Measurements from ENCODE around the gene UNC79. TPM values are rescaled to one million over a fixed set of nuclear protein-coding genes. Genes with fewer than 3 reads are reported as not detected.

UNC79 gene
- total RNA-seq, 2 donors from 2014 or later, result 0.05 to 0.09 TPM

DNA sequence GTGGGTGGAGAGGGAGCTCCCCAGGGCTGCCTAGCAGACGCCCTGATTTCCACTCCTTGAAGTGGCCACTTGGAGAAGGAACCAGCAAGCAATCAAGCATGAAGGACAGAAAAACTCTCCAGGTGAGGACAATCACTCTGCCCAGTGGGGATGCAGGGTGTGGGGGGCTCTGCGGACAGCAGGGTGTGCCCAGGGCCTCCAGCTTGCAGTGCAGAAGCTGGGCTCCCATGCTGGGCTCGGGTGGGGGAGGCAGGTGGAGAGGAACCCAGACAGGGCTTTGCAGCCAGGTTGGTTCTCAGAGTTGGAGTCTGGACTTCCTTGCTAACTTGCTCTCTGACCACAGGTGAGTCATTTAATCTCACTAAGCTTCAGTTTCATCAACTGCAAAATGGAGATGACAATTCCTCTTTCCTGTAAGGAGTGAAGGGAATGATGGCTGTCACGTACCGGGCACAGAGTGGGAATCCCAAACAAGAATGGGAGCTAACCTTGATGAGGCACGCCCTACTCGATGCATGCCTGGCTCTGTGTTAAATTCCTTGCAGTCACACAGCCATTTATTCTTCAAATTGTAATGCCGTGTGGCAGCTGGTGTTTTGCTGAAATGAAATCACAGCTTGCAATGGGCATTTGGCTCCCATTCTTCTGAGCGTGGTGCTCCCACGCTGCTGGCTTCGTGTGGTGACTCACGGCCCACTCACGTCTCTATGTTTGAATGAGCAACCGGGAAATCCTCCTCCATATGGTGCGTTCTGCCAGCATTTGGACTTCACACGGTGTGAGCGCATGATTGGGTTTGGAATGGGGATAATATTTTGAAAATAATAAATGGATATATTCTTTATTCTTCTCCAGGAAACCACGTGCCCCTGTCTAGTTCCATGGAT lies 282.3 kb downstream of the UNC79 start:
- H3K9me3 Mint-ChIP-seq, result no peaks in the 10 kb centered on the region
- DNase-seq (no peak), ATAC-seq (replicated peaks in 1 of 2) (no peak)
- H3K27ac Mint-ChIP-seq, result no peak overlapping the region
- no peaks in the 10 kb centered on the region for H3K36me3 Mint-ChIP-seq (ENCODE audit: insufficient read depth in 2 of 2)
- H3K4me1 Mint-ChIP-seq (ENCODE audit: low read depth), result no peaks in the 10 kb centered on the region
- H3K4me3 Mint-ChIP-seq, result no peak overlapping the region
- no peaks in the 10 kb centered on the region for H3K27me3 Mint-ChIP-seq (ENCODE audit: low read depth)

DNA sequence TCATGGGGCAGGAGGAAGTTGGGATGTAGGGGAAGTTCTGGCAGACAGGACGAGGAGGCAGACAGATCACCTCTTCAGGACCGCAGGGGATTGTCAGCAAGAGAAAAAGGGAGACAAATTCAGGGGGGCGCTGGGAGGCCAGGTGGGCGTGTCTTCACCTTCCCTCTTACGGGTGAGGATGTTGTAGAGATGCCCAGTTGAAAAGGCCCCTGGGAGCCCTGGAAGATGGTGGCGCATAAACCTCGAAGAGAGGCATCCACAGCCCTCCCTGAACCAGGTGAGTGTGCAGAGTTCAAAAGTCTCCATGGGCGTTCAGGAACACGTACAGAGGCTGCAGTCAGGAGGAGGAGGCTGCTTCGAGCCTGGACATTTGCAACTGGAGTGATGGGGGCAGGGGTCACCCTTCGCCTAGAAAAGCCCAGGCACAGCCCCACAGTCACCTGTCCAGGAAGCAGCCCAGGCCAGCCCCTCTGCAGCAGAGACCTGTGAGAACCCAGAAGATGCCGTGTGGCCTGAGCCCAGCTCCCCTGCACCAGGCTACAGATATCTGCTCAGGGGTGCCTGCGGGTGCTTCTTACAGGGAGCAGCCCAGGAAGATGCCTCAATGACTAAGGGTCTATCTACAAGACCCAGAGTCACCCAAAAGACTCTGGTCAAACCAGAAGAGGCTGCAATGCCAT lies 283.1 kb downstream of the UNC79 start:
- Mint-ChIP-seq H3K27me3 (ENCODE audit: low read depth) (no peaks in the 10 kb centered on the region), H3K4me3 (no peak overlapping the region), H3K36me3 (ENCODE audit: insufficient read depth in 2 of 2) (no peaks in the 10 kb centered on the region), H3K9me3 (no peaks in the 10 kb centered on the region), H3K4me1 (ENCODE audit: low read depth) (no peaks in the 10 kb centered on the region), H3K27ac (no peak overlapping the region)
- DNase-seq, result no peak
- ATAC-seq (replicated peaks in 1 of 2), result no peak

DNA sequence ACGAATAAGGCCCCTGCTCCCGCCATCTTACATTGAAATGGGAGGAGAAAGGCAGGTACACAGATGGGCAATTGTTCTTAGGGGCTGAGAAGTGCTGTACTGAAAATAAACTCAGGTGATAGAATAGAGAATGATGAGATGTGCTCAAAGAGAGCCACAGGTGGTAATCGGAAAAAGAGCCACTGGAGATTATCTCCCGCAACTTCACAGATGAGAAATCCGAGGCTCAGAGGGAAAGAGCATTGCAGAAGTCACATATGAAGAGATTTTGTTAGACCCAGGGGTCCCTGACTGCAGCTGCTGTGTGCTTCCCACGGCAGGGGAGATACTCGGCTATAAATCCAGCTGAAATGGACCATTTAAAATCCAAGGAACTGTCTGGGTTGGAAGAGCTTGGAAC lies 283.9 kb downstream of the UNC79 start:
- no peak for ATAC-seq (replicated peaks in 1 of 2)
- Mint-ChIP-seq H3K36me3 (ENCODE audit: insufficient read depth in 2 of 2) (no peaks in the 10 kb centered on the region), H3K27ac (no peak overlapping the region), H3K4me3 (no peak overlapping the region), H3K9me3 (no peaks in the 10 kb centered on the region), H3K27me3 (ENCODE audit: low read depth) (no peaks in the 10 kb centered on the region), H3K4me1 (ENCODE audit: low read depth) (no peaks in the 10 kb centered on the region)
- no peak for DNase-seq

DNA sequence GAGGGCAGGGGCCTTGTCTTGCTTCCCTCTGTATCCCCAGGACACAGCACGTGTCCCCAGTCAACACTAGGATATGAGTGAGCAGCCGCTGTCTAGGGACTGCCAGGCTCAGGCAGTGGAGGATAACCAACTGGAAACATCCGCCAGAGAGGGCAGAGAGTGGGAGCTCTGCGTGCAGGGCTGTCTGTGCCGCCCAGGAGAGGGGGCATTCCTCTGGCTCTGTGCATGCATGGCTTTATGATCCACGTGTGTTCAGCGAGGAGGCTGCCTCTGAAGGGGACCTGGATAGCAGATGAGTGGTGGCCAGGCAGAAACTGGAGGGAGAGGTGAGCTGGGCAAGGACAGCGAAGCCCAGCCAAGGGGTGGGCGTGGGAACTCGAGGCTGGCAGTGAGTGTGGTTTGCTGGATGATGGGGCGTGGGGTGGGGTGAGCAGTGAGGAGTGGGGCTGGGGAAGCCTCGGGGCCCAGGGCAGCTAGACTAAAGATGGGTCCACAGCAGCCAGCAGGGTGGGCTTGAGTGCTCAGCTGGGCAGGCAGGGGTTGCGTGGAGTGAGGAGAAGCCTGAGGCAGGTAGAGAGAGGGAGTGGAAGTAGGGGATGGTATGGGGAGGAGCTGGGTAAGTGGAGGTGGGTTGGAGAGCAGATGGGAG lies 284.7 kb downstream of the UNC79 start:
- Mint-ChIP-seq H3K9me3 (no peaks in the 10 kb centered on the region), H3K4me1 (ENCODE audit: low read depth) (no peaks in the 10 kb centered on the region), H3K36me3 (ENCODE audit: insufficient read depth in 2 of 2) (no peaks in the 10 kb centered on the region), H3K4me3 (no peak overlapping the region), H3K27me3 (ENCODE audit: low read depth) (no peaks in the 10 kb centered on the region), H3K27ac (no peak overlapping the region)
- DNase-seq, result no peak
- ATAC-seq (replicated peaks in 1 of 2), result no peak

DNA sequence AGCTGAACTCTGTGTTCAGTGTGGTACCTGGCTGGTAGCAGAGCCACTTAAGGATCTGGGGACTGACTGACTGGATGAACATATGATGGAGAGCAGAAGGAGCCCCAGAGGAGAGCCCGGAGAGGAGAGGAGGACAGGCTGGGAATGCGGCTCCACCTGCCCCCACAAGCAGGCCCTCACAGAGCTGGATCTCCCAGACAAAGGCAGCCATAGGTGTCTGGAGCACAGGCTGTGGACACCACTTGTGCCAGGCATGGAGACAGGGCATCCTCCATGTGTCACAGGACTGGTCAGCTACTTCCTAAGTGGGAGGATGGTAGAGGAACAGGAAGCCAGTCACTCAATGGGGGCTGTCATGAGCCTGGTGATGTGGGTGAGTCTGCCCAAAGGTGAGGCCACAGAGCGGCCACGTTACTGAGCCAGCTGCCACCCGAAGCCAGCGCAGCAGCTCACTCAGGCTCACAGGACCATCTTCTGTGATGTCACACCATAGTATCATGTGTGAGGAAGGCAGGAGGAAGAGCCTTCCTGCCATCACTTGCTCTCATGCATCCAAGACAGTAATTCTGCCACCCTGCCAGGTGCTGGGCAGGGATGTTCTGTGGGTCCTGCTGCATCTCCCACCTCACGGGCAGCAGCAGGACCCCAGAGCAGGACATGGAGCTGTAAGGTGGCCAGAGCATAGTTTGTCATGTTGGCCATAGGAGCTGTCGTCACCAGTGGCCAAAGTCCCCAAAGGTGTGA lies 285.4 kb downstream of the UNC79 start:
- Mint-ChIP-seq H3K4me1 (ENCODE audit: low read depth) (no peaks in the 10 kb centered on the region), H3K36me3 (ENCODE audit: insufficient read depth in 2 of 2) (no peaks in the 10 kb centered on the region), H3K27me3 (ENCODE audit: low read depth) (no peaks in the 10 kb centered on the region), H3K9me3 (no peaks in the 10 kb centered on the region), H3K27ac (no peak overlapping the region), H3K4me3 (no peak overlapping the region)
- ATAC-seq (replicated peaks in 1 of 2) (no peak), DNase-seq (no peak)

DNA sequence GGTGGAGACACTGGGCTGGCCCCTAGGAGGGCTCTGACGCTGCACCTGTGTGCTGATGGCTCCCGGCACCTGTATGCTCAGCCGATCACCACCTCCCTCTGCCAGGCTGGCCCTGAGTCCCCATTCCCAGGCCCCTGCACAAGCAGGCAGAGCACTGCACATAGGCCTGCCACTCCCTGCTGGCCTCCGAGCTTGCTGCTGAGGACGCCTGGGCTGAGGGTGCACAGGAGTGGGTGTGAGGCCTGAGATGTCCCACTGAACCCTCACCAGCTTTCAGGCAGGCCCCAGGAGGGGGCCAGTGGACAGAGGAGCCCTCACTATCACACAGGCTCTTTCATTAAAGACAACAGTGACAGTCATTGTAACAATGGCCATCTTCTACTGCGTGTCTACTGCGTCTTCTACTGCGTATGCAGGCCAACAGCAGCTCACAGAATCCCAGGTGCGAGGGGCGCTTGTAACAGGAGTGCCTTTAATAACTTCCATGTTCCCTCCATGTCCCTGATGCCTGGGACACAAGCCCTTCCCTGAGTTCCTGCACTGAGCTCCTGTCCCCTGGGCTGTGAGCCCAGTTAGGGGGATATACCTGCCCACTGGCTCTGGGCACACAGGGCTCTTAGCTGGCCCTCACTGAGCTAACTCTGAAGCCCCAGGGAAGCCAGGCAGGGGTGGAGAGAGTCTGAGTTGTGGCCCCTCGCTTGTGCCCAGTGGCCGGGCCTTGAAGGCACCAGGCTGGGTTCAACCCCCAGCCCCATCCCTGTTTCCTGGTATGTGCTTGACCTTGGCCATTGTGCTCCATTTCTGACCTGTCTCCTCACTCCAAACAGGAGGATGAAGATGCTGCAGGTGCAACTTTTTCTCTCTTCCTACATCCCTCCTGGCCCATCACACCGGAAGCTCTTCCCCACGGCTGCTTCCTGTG lies 286.3 kb downstream of the UNC79 start:
- H3K27me3 Mint-ChIP-seq (ENCODE audit: low read depth), result no peaks in the 10 kb centered on the region
- H3K4me1 Mint-ChIP-seq (ENCODE audit: low read depth), result no peaks in the 10 kb centered on the region
- no peak overlapping the region for H3K27ac Mint-ChIP-seq

DNA sequence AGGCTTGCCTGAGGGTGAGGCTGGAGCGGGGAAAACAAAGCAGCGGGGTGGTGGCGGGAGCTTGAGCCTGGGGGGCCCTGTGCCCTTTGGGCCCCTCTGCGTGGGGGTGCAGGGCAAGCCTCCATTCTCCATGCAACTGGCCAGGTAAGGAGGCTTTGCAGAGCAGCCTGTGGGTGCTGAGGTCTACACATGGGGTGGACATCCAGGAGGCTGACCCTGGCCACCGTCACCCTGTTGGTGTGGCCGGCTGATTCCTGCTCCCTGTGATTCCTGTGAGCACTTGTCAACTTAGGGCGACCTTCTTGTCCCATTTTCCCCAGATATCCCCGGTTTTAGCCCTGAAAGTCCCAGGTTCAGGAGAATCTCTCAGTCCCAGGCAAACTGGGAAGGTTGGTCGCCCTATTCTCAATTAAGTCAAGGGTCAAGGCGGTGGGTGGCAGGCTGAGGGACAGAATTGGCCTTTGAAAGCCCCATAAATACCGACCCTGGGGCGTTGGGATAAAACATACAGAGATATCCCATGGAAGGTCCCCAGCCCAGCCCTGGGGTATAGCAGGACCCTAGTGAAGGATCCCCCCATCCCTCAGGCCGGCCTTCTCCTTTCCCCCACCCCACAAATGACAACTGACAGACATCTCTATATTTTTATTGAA lies 287.1 kb downstream of the UNC79 start:
- ATAC-seq (replicated peaks in 1 of 2), result no peak

More for the DNA sequence above, 286.3 kb downstream of the UNC79 start:
- peaks cover 0 to 3% of the 10 kb centered on the region in 2 donors for H3K9me3 Mint-ChIP-seq
- no peaks in the 10 kb centered on the region for H3K36me3 Mint-ChIP-seq (ENCODE audit: insufficient read depth in 2 of 2)
- DNase-seq (no peak), ATAC-seq (replicated peaks in 1 of 2) (no peak)
- H3K4me3 Mint-ChIP-seq, result no peak overlapping the region

DNA sequence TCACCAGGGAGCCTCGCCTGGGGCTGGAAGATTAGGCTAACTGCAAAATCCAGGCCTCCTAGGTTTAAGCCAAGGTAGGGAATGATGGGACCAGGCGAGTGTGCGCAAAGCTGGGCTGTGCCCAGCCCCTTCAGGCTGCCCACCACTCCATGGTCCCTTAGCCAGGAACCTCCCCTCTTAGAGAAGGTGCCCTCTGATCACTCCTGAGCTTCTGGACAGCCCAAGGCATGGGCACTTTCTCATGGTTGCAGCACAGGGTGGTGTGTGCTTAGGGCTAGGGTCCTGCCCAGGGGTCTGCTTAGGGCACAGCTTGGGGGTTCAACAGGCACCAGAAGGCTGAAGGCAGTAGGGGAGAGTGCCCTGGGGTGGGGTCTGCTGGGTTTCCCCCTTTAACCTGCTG lies 288.5 kb downstream of the UNC79 start:
- DNase-seq (no peak), ATAC-seq (replicated peaks in 1 of 2) (no peak)
- Mint-ChIP-seq H3K9me3 (peaks cover 4 to 8% of the 10 kb centered on the region in 2 donors), H3K27me3 (ENCODE audit: low read depth) (no peaks in the 10 kb centered on the region), H3K4me3 (no peak overlapping the region), H3K36me3 (ENCODE audit: insufficient read depth in 2 of 2) (no peaks in the 10 kb centered on the region), H3K4me1 (ENCODE audit: low read depth) (no peaks in the 10 kb centered on the region), H3K27ac (no peak overlapping the region)

More for the DNA sequence above, 287.1 kb downstream of the UNC79 start:
- H3K36me3 Mint-ChIP-seq (ENCODE audit: insufficient read depth in 2 of 2), result no peaks in the 10 kb centered on the region
- no peak for DNase-seq
- no peaks in the 10 kb centered on the region for H3K4me1 Mint-ChIP-seq (ENCODE audit: low read depth)
- H3K27ac Mint-ChIP-seq, result no peak overlapping the region
- H3K4me3 Mint-ChIP-seq, result no peak overlapping the region
- H3K27me3 Mint-ChIP-seq (ENCODE audit: low read depth), result no peaks in the 10 kb centered on the region
- H3K9me3 Mint-ChIP-seq, result peaks cover 4 to 8% of the 10 kb centered on the region in 2 donors

DNA sequence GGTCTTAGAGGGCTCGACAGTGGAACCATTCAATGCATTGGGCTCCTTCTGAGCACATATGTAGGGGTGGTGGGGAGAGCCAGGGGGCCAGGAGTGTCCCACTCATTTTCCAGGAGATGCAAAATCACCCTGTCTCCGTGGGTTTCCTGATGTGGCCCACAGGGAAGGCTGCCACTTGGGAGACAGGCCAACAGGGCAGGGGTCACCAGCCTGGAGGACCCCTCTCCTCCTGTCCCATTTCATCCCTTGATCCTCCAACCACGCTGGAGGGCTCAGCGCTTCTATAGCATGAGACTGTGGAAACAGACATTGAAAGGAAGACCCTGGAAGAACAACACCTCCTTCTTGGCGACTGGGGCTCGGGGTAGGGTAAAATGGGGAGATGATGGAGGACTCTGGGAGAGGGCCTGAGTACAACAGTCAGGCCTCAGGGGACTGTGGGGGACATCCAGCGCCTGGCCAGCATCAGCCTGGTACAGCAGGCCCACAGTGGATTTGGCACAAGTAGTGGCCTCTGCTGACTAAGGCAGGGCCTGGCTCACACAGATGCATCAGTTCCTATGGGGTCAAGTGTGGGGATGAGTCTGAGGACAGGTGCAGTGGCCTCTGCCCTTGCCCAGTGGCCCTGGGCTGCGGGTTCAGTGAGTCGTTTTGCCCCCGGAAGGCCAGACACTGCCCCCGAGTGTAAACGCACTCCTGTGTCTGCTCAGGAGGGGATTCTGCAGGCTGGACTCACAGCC lies 289.5 kb downstream of the UNC79 start:
- Mint-ChIP-seq H3K9me3 (peaks cover 4 to 8% of the 10 kb centered on the region in 2 donors), H3K4me1 (ENCODE audit: low read depth) (no peaks in the 10 kb centered on the region), H3K27me3 (ENCODE audit: low read depth) (no peaks in the 10 kb centered on the region), H3K4me3 (no peak overlapping the region), H3K27ac (no peak overlapping the region), H3K36me3 (ENCODE audit: insufficient read depth in 2 of 2) (no peaks in the 10 kb centered on the region)
- ATAC-seq (replicated peaks in 1 of 2) (no peak), DNase-seq (no peak)

DNA sequence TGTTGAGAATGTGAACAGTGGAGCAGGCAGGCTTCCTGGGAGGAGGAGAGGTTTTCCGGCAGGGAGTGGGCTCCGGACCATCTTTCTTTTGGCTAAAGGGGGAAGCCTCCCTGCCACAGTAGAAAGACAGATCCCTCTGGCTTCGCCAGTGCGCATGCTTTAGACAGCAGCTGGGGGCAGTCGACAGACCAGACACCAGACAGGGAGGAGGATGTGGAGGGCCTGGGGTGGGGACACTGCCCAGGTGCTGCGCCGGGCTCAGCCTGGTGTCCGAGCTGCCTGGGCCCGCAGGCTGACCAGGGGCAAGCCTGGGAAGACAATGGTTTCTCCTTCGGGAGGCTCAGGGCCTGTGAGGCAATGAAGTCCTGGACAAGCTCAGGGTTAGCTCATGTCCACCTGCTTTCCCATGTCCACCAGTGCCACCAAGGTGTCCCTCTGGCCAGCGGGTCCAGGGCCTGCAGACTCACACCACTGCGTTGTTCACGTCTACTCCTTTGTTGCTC lies 290.3 kb downstream of the UNC79 start:
- Mint-ChIP-seq H3K4me3 (no peak overlapping the region), H3K9me3 (peaks cover 4 to 8% of the 10 kb centered on the region in 2 donors), H3K36me3 (ENCODE audit: insufficient read depth in 2 of 2) (no peaks in the 10 kb centered on the region), H3K27ac (no peak overlapping the region), H3K27me3 (ENCODE audit: low read depth) (no peaks in the 10 kb centered on the region), H3K4me1 (ENCODE audit: low read depth) (no peaks in the 10 kb centered on the region)
- ATAC-seq (replicated peaks in 1 of 2) (no peak), DNase-seq (no peak)

DNA sequence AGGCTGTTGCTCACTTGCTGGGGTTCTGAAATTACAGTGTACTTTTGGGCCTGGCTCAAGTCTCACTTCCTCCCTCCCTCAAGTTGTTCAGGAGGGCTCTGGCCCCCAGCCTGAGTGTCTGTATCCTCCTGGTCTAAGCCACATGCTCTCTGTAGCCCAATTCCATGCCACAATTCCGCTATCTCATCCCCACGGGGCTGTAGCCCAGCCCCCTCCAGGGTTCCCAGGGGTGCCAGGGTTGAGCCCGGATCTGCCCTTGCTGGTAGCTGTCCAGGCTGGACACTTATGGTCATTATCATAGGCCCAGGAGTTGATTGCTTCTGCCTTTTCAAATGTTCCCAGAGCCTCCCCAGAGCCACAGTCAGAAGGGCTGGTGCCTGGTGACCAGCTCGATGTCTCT lies 292.3 kb downstream of the UNC79 start:
- no peak overlapping the region for H3K27ac Mint-ChIP-seq

More for the DNA sequence above, 292.3 kb downstream of the UNC79 start:
- Mint-ChIP-seq H3K36me3 (ENCODE audit: insufficient read depth in 2 of 2) (no peaks in the 10 kb centered on the region), H3K9me3 (peaks cover 4 to 8% of the 10 kb centered on the region in 2 donors), H3K27me3 (ENCODE audit: low read depth) (no peaks in the 10 kb centered on the region), H3K4me3 (no peak overlapping the region), H3K4me1 (ENCODE audit: low read depth) (no peaks in the 10 kb centered on the region)
- DNase-seq (no peak), ATAC-seq (replicated peaks in 1 of 2) (no peak)

Data from activated T-cell treated with anti-CD3 and anti-CD28 coated beads, Interleukin-2, amount 50 U/mL, for 72 hours (primary cell).